Ramos (cell line): Measurements from ENCODE around the gene DAD1.

Source experiments
- in situ Hi-C: fragments of 300-500 bp; cut with MboI; formaldehyde crosslinking; loops from one replicate; pipeline ENCODE4 v1.14.3; 2022; ENCODE audit warnings: low sequenced_read_pairs; ENCODE audit not compliant: unreplicated experiment

DAD1 gene

DNA sequence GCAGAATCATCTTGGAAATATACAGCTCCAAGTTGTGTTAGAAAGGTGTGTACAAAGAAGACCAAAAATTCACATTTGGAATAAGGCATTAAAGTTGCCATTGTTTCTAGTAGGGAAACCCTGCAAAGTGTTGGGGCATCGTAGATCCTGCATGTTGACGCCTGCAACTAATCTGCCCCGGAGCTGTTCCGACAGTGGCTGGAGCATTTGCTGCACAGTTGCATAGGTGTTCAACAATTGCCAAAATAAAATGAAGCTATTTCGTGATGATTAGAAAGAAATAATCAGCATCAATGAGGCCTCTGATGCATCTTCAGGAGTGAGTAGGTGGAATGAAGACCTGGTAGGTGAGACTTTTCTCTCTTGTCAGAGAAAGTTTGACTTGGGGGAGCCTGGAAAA, 47.3 kb downstream of the DAD1 start:
- in situ Hi-C loops = no loop called here

DNA sequence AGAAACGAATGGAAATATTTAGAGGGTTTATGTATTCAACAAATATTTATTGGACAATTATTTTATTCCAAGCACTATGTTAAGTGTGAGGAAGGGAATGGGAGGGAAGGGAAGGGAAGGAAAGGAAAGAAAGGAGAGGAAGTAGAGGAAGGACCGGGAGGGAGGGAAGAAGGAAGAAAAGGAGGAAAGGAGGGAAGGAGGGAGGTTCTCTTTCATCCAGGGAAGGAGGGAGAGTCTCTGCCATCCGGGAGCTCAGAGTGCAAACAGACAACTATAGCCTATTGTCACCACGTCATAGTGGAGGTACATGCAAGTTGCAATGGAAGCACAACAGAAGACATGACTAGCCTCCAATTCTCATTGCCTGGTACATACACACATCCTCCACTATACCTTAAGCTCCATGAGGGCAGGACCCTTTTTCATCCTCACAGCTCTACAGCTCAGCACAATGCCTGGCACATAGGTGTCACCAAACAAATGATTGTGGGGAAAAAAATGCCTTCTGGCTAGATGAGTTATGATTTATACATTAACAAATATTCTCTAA, 48.1 kb downstream of the DAD1 start:
- in situ Hi-C loops = no loop called here

DNA sequence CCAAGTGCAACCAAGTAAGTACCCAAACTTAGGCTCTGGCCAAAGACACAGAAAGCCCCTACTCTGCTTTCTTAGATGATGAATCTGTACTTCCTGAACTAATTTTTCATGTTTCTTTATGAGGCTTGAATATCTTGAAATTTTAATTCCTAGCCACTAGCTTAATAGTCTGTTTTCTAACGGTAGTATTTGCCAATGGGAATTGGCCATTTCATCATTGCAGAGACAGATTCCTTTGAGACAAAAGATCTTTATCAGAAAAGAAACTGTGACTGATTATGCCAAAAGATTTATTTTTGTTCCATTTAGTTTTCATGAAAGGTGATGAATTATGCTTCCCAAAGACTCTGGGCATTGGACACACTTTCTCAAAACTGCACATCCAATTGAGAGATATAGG, 48.7 kb downstream of the DAD1 start:
- in situ Hi-C loops = no loop called here

DNA sequence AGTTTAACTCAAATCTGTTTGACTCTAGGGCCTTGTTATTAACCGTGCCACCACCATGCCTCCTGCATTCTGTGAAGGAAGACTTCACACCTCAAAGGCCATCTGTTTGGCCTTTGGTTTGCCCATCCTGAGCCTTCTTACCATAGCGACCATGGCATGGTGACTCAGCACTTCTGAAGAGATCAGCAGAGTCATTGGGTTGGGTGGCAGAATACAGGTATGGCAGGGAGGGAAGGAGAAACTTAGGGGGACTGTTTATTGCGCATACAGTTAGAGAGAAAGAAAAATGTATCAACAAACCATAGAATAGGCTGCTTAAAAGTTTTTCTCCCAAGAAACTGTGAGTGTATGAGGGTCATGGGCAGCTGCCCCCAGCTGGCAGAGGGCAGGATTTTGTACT, 49.2 kb downstream of the DAD1 start:
- in situ Hi-C loops = no loop called here

DNA sequence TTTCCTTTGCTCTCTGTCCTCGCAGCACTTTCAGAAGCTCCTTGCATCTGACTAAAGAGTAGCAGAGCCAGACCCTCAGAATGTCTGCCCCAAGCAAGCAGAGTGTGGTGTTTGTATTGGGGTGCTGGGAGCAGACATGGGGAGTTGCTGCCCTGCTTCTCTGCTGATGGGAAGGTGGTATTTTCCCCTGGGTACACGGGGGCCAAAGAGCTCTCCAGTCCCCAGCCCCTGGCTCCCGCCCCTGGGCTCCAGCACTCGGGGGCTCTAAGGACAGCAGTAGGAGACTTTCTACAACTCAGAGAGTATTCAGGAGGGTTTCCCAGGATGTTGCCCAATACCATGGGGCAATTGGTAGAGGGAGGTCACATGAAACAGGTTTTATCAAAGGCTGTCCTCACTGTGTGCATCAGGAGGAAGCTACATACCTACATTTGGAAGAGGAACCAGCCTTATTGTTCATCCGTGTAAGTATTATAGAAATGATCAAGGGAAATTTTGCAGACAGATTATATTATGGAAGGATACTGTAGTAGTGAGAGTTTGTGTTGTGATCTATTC, 50.3 kb downstream of the DAD1 start:
- in situ Hi-C loops = no loop called here

DNA sequence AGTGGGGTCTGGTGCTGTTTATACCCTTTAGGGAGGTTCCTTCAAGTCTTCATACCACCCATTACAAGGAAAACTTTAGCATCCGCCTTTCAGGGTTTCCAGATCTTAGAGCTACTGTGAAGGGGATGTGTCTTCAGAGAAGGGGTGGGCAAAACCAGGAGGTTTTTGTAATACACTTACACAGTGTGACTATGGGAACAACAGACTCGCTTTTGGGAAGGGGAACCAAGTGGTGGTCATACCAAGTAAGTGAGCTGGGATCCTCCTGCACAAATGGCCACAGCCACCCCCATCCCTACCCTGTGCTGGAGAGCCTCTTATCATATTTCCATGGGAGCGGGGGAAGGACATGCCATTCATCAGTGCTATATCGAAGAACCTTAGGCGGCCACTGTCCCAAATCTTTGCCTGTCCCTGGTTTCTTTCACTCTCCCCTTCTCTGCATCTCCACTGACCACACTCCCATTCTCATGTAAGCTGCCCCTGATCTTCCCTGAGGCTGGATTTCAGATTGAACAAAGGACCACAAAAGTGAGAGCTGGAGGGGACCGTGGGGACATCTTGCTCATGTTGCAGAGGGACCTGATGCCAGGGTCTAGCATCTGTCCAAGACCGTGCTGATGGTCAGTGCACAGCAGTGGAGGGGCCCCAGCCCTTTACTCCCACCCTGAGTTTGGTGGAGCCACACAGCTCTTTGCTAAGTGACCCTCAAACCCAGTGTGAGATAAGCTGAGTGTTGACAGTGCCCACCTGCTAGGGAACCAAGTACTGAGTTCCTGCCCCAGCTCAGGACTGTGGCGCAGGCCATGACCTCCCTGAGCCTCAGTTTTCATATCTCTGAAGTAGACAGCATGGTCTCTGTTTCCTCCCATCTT, 51.4 kb downstream of the DAD1 start:
- in situ Hi-C loops = no loop called here

DNA sequence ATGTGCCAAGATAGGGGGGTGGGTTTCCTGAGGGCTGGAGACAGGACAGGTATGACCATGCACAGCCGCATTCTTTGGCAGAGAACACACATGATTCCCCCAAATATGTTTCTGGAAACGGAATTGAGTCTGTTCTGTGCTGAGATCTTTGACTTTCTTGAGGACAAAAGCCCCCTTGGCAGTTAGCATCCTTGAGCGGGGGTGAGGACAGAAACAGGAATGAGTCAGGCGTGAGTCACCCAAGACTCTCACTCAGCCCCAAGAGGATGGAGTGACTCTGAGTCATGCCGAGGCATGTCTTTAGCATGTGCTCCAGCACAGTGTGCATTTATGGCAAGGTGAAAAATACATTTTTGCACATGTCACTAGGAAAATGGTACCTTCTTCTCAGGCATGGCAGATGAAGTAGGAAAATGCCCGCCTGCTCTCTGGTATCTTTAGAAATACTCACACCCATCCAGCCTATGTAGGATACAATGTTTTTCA, 52.1 kb downstream of the DAD1 start:
- in situ Hi-C loops = no loop called here

DNA sequence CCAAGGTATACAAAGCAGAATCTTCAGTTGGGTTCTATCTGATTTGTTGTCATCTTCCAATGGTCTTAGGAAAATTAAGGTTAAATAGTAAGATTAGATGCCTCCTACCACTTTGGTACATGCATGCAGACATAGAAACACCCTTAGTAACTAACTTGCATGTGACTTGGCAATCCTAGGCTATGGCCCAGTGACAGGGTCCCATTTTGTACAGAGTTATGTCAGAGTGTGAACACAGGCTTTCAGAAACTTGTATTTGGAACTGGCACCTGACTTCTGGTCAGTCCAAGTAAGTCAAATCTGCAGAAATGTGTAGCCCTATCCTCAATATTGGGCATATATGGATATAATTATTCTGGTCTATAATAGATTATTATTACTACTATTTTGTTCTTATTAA, 53.1 kb downstream of the DAD1 start:
- in situ Hi-C loops = no loop called here

DNA sequence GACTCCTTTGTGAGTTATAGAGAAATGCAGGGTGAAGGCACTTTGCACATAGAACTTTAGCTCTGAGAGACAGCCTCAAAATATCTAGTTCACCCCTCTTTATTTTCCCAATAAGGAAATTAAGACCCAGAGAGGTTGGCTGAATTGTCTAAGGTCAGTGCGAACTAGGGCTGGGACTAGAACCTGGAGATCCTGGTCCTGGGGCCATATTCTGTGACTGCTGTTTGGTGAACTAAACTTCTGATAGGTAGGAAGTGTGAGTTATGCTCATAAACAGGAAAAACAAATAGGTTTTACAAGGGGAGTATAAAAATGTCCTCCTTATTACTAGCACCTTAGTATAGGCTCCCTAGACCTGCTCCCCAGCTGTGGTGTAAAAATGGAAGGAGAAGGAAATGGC, 53.9 kb downstream of the DAD1 start:
- in situ Hi-C loops = no loop called here

DNA sequence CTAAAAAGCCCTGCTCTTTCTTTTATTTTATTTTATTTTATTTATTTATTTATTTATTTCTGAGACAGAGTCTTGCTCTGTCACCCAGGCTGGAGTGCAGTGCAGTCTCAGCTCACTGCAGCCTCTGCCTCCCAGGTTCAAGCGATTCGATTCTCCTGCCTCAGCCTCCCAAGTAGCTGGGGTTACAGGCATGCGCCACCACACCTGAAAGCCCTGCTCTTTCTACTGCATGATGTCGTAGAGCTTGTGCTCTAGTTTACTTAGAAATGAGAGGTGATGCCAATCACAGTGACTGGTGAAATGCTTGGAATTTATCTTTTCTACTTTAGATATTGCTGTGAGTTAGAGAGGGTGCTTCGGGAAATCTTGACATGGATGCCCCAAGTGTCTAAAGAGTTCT, 54.5 kb downstream of the DAD1 start:
- in situ Hi-C loops = no loop called here

DNA sequence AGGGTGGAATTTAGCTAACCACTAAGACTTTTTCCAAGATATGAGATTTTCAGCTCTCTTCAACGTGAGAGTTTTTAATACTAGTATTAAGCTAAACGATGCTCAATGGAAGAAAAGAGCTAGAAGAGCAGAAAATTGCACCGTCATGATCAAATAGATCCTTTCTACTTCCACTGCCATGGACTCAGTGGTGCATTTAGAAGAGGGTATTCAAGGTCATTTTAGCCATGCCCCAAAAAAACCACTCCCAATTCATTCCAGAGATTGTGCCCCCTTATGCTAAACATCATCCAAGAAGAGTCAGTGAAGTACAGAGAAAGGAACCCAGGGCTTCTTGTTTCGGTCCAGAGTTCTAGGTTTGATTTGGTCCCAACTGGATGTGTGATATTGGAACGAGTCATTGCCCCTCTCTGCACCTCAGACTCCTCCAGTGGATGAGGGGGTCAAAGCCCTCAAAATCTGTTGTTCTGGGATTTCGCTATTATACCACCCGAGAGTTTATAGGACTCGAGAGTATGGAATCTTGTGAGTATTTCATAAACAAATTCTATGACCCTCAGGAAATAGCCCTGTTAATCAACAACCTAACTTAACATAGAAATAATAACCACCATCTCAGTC, 55.2 kb downstream of the DAD1 start:
- in situ Hi-C loops = no loop called here

DNA sequence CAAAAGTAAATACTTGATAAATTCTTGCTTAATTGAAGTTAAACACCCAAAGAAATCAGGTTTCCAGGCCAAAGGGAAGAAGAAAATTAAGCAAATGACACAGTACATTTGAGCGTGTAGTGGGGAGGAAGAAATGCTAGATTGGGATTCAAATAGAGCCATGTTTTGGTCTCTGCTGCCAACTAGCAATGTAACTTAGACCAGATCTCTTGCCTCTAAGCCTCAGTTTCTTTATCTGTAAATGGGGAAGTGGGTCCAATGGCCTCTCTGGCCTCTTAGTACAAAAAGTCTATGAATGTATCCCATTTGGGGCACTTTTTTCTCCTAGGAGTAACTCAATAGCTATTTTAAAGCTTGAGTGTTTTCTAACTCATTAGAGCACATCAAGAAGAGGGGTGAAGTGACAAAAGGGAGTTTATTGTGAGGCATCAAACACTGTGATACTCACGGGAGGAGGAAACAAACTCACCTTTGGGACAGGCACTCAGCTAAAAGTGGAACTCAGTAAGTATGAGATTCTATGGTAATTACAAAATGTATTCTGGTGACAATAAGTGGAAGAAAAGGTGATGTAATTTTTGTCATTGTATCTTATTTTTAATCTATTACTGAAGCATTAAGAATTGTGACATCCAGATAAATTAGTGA, 55.8 kb downstream of the DAD1 start:
- in situ Hi-C loops = no loop called here

DNA sequence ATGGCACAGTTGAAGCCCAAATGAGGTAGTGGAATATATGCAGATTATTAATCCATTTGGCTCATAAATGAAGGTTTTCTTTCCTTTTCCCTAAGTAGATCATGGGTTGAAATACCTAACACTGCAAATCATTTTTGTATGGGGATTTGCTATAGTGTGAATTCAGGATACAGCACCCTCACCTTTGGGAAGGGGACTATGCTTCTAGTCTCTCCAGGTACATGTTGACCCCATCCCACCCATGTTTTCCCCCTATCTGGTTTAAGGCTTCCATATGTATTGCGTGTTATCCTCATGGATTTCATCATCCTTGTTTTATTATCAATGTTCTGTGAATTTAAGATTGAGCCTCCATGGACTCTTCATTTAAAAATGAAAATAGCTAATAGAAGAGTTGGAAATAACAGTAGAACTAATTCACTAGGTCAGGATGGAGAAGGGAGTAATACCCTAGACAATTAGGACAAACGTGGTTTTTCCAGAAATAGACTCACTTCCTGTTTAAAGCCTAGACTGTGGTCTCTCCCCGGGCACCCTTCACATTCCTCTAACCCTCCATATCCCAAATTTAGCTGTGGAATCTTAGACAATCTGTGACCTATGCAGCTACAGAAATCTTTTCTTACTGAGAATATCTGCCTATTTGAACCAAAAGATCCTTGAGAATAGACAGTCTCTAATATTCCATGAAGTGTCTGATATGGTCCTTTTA, 56.5 kb downstream of the DAD1 start:
- in situ Hi-C loops = no loop called here

DNA sequence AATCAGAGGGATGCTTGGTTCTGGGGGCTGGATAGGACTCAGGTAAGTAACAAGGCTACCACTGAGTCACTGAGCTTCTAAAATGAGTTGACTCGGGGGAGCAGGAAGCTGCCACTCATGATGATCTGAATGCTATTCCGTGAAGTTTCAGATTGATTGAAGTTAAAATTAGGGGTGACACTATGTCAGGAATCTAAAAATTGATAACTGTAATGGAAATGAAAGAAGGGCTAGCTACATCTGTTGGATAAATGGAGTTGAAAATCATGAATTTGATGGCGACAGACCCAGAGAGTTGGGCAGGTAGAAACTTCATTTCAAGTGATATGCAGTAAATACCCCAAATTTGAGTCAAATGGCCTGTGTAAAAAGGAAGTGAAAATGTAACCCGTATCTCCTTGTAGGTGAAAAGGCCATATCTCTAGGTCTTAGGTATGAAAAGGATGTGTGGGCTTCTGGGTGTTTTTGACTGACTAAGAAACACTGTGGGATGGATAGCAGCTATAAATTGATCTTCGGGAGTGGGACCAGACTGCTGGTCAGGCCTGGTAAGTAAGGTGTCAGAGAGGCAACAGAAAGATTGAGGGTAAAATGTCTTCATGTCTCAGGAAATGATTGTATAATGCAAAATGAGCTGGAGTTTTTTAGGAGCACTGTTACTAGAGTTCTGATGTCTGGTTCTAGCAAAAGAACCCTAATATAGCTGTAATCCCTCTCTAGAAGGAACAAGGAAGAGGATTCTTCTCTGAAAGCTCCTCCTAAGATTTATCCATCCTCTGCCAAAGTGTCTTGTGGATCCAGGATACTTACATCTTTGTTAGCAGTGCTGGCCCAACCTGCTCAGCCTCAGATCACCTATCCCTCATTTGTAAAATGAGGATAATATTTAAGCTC, 57.3 kb downstream of the DAD1 start:
- in situ Hi-C loops = no loop called here

DNA sequence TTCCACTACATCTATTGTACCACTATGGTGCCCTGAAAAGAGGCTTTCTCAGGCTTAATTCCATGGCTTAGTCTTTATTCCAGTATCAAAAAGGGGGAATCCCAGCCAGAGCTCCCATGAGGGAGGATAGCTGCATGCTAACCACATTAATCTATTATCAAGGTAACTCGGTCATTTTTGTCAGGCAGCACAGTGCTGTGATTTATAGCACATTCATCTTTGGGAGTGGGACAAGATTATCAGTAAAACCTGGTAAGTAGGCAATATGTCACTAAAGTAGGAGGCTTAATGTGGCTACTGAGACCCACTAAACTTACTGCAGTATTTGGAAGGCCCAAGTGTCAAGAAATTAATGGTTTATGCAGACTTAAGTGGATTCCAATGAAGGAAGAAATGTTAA, 58.9 kb downstream of the DAD1 start:
- in situ Hi-C loops = no loop called here

DNA sequence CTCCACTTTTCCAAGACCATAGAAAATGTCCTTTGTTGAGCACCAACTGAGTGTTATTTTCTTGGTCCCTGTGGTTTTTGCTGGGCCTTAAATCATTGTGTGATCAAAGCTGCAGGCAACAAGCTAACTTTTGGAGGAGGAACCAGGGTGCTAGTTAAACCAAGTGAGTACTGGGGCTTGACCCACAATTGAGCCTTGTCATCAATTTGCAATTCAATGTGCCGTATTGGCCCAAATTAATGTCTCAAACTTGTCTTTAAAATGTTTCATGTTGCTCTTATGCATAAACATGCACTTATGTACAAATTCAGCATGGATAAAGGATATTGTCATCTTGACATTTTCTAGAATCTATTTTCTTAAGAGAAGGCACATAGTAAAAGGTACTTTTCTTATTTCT, 62.3 kb downstream of the DAD1 start:
- in situ Hi-C loops = no loop called here

DNA sequence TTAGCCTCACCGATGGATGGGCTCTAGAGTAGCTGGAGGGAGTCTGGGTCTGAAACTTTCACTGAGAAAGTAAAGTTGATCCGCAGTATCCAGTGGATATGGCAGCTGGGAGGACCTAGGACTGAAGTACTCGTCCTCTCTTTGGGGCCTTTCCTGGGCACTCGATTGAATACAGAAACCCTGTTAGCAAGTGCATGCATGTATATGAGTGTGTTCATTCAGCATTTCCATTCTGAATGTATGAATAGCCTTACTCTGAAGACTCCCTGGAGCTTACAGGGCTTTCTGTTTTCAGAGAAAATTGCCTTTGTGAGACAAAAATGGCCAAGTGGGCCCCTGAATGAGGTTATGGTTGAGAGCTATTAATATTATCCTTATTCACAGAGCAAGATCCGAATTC, 62.8 kb downstream of the DAD1 start:
- in situ Hi-C loops = no loop called here

DNA sequence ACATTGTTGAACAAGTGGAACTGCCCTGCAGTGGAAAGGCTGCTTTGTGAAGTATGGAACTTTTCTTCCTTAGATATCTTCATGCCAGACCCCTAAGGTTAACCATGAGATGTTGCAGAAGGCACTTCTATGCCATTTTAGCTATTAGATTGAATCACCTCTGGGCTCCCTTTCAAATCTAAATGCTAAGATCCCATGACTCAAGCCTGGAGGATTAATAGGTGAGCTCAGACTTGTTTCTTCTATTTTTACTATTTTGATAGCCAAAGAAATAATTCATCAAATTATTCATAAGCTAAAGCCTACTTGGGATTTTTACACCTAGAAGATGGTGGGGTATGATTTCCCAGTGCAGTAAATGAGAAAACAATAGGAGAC, 64.3 kb downstream of the DAD1 start:
- in situ Hi-C loops = no loop called here

DNA sequence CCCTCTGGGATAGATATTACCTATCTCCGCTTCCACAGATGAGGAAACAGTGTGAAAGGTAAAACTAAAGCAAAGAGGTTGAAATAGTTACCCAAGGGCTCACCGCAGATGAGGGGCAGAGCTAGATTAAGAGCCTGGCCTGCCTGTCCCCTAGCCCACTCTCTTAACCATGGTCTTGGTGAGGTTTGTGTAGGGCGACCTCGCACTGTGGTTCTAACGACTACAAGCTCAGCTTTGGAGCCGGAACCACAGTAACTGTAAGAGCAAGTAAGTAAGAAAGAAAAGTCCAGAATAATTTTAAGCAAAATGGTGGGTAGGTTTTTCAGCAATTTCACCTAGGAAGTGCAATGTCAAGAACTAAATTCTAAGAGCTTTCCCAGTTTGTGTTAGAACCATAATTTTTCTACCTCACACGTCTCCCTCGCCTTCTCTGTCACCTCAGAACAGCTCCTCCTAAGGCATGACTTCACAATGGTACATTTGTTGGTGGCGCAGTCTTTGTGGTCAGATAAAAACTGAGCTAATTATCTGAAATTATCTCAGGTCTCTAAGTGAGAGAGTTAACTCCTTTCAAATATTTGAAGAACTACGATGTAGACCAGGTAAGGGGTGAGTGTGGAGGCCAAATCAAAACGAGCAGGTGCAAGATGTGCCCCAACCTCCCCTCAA, 64.8 kb downstream of the DAD1 start:
- in situ Hi-C loops = no loop called here
